Trophoblast cell (in vitro differentiated cells and primary cell): ENCODE data around the gene IGSF9.

Experiments
- DNase-seq, 2 donors: peaks; one replicate each; pipeline ENCODE4 v3.0.0-alpha.2; 2016
- H2AFZ ChIP-seq: 2 replicates; pipeline ENCODE4 v1.6.1; 2013; ENCODE audit warnings: low read length, moderate library complexity, mild to moderate bottlenecking; ENCODE audit not compliant: insufficient read depth, poor library complexity
- H2AK5ac ChIP-seq: 2 replicates; pipeline ENCODE4 v1.6.1; 2013; ENCODE audit warnings: mild to moderate bottlenecking, low read length
- H2BK120ac ChIP-seq: 2 replicates; pipeline ENCODE4 v1.6.1; 2013; ENCODE audit warnings: low read length, mild to moderate bottlenecking, moderate library complexity; ENCODE audit not compliant: insufficient read depth, poor library complexity
- H2BK12ac ChIP-seq: 2 replicates; pipeline ENCODE4 v1.6.1; 2013; ENCODE audit warnings: mild to moderate bottlenecking, low read length, moderate library complexity
- H2BK5ac ChIP-seq: 2 replicates; pipeline ENCODE4 v1.6.1; 2013; ENCODE audit warnings: low read length, low read depth, moderate library complexity, mild to moderate bottlenecking; ENCODE audit not compliant: poor library complexity
- H3K14ac ChIP-seq: 2 replicates; pipeline ENCODE4 v1.6.1; 2013; ENCODE audit warnings: mild to moderate bottlenecking, low read length
- H3K18ac ChIP-seq: 2 replicates; pipeline ENCODE4 v1.6.1; 2013; ENCODE audit warnings: mild to moderate bottlenecking, low read length
- H3K23ac ChIP-seq: 2 replicates; pipeline ENCODE4 v1.6.1; 2013; ENCODE audit warnings: low read length
- H3K27ac ChIP-seq: 2 replicates; pipeline ENCODE4 v1.5.1; 2013; ENCODE audit warnings: low read depth, mild to moderate bottlenecking, inconsistent platforms, low read length, moderate library complexity
- H3K27me3 ChIP-seq: 2 replicates; pipeline ENCODE4 v1.6.1; 2013; ENCODE audit warnings: inconsistent platforms, mild to moderate bottlenecking, low read length, moderate library complexity; ENCODE audit not compliant: insufficient read depth
- H3K36me3 ChIP-seq, 2 experiments: 1 replicate in 1 of 2; 2 replicates in 1 of 2; pipeline ENCODE4 v1.6.1; 2013; ENCODE audit warnings: low read length in 2 of 2, mild to moderate bottlenecking in 2 of 2, moderate library complexity in 1 of 2; ENCODE audit not compliant: insufficient read depth in 2 of 2, control insufficient read depth in 1 of 2
- H3K4ac ChIP-seq: 2 replicates; pipeline ENCODE4 v1.6.1; 2013; ENCODE audit warnings: low read depth, mild to moderate bottlenecking, low read length, moderate library complexity
- H3K4me1 ChIP-seq, 2 experiments: 1 replicate in 1 of 2; 2 replicates in 1 of 2; pipeline ENCODE4 v1.6.1; 2013; ENCODE audit warnings: low read length in 2 of 2, mild to moderate bottlenecking in 2 of 2, moderate library complexity in 1 of 2; ENCODE audit not compliant: insufficient read depth in 2 of 2, control insufficient read depth in 1 of 2
- H3K4me2 ChIP-seq: 2 replicates; pipeline ENCODE4 v1.6.1; 2013; ENCODE audit warnings: inconsistent platforms, mild to moderate bottlenecking, low read length, moderate library complexity
- H3K4me3 ChIP-seq: 2 replicates; pipeline ENCODE4 v1.5.1; 2013; ENCODE audit warnings: mild to moderate bottlenecking, low read depth, low read length, inconsistent platforms
- H3K79me1 ChIP-seq: one replicate; pipeline ENCODE4 v1.6.1; 2013; ENCODE audit warnings: low read length
- H3K79me2 ChIP-seq: 2 replicates; pipeline ENCODE4 v1.6.1; 2013; ENCODE audit warnings: low read length, mild to moderate bottlenecking; ENCODE audit not compliant: control insufficient read depth, insufficient read depth, poor library complexity
- H3K9ac ChIP-seq: 2 replicates; pipeline ENCODE4 v1.6.1; 2013; ENCODE audit warnings: mild to moderate bottlenecking, low read length
- H3K9me3 ChIP-seq: 2 replicates; pipeline ENCODE4 v1.6.1; 2013; ENCODE audit warnings: low read depth, mild to moderate bottlenecking, control low read depth, inconsistent platforms, low read length; ENCODE audit not compliant: insufficient read depth
- H4K12ac ChIP-seq: 2 replicates; pipeline ENCODE4 v1.6.1; 2013; ENCODE audit warnings: low read depth, mild to moderate bottlenecking, low read length, moderate library complexity
- H4K8ac ChIP-seq: 2 replicates; pipeline ENCODE4 v1.6.1; 2013; ENCODE audit warnings: low read depth, mild to moderate bottlenecking, low read length, moderate library complexity
- H4K91ac ChIP-seq: one replicate; pipeline ENCODE4 v1.6.1; 2013; ENCODE audit warnings: low read depth, mild to moderate bottlenecking, low read length, moderate library complexity
- WGBS: extraction: QIAGEN DNeasy Blood & Tissue Kit; methylation state at CpG from one replicate; pipeline ENCODE4 v1.1.7; 2013; ENCODE audit warnings: missing lambda C conversion rate; ENCODE audit not compliant: insufficient read length, insufficient coverage; ENCODE audit errors: extremely low coverage; 5-methylcytosine and 5-hydroxymethylcytosine counted together

Gene IGSF9

DNA sequence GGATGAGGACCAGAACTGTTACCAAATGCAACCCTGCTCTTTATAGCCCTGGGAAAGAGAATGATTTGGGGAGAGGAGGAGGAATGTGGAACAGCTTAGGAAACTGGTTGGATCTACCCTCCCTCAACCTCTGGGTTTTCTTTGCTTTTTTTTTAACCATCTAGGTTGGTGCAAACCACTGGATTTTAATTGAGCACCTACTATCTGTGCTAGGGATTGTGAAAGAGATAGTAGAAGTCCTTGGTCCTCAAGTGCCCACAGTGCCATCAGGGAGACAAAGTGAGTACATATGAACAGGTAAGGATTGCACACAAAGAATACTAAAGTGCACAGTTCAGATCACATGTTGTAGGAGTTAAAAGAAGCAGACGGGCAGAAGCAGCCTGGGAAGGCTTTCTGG is 24.8 kb downstream of the IGSF9 start:
- H2BK12ac ChIP-seq = no peak overlapping the region
- H3K4me1 ChIP-seq = peaks cover 40 to 43% of the 10 kb centered on the region in 2 experiments
- H3K14ac ChIP-seq = no peak overlapping the region
- peaks cover 38% of the 10 kb centered on the region for H3K79me2 ChIP-seq
- no peak overlapping the region for H3K18ac ChIP-seq
- H2AFZ ChIP-seq = no peak overlapping the region
- H4K8ac ChIP-seq = no peak overlapping the region
- no peaks in the 10 kb centered on the region for H3K27me3 ChIP-seq
- no peak overlapping the region for H3K4ac ChIP-seq
- H3K4me2 ChIP-seq = no peak overlapping the region
- H3K79me1 ChIP-seq = peaks cover 36% of the 10 kb centered on the region
- no peak overlapping the region for H4K12ac ChIP-seq
- no peak overlapping the region for H3K23ac ChIP-seq
- H3K36me3 ChIP-seq = peaks cover 41 to 43% of the 10 kb centered on the region in 2 experiments
- H3K9me3 ChIP-seq = peaks cover 2% of the 10 kb centered on the region
- no CpG with 5 or more reads among the region's 1 CpG for WGBS
- H3K9ac ChIP-seq = no peak overlapping the region
- no peak overlapping the region for H3K4me3 ChIP-seq
- no peak overlapping the region for H2AK5ac ChIP-seq
- no peak overlapping the region for H3K27ac ChIP-seq
- no peak overlapping the region for H4K91ac ChIP-seq
- DNase-seq = no peak
- no peak overlapping the region for H2BK120ac ChIP-seq
- no peak overlapping the region for H2BK5ac ChIP-seq

DNA sequence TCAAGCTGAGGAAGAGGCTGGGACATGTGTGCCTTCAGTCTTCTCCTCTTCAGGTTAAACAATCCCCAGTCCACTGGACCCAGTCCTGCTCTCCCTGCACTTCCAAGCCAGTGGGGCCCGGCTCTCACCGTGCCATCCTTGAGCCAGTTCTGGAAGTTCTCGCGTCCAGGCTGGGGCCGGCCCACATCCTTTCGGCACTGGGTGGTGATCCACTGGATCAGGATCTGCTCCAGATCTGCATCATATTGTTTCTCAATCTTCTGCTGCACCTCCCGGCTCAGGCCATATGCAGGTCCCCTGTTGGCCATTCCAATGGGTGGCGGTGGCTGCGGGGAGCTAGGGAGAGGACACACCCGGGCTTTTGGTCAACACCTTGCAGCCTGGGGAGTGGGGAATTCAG is 25.2 kb downstream of the IGSF9 start:
- Histone ChIP-seq H3K18ac (no peak overlapping the region), H3K79me2 (peaks cover 37% of the 10 kb centered on the region), H3K4me2 (no peak overlapping the region), H3K4me3 (no peak overlapping the region), H3K9me3 (peaks cover 2% of the 10 kb centered on the region), H3K27me3 (no peaks in the 10 kb centered on the region), H2AFZ (no peak overlapping the region), H3K4ac (no peak overlapping the region), H3K79me1 (peaks cover 38% of the 10 kb centered on the region), H3K14ac (no peak overlapping the region), H4K12ac (no peak overlapping the region), H3K36me3 (peaks cover 41 to 43% of the 10 kb centered on the region in 2 experiments), H3K23ac (no peak overlapping the region), H2BK12ac (no peak overlapping the region), H3K4me1 (peaks cover 44 to 47% of the 10 kb centered on the region in 2 experiments), H3K9ac (no peak overlapping the region), H4K91ac (no peak overlapping the region), H2AK5ac (no peak overlapping the region), H2BK120ac (no peak overlapping the region), H2BK5ac (no peak overlapping the region), H3K27ac (no peak overlapping the region), H4K8ac (no peak overlapping the region)
- WGBS = no CpG with 5 or more reads among the region's 10 CpGs
- no peak for DNase-seq

DNA sequence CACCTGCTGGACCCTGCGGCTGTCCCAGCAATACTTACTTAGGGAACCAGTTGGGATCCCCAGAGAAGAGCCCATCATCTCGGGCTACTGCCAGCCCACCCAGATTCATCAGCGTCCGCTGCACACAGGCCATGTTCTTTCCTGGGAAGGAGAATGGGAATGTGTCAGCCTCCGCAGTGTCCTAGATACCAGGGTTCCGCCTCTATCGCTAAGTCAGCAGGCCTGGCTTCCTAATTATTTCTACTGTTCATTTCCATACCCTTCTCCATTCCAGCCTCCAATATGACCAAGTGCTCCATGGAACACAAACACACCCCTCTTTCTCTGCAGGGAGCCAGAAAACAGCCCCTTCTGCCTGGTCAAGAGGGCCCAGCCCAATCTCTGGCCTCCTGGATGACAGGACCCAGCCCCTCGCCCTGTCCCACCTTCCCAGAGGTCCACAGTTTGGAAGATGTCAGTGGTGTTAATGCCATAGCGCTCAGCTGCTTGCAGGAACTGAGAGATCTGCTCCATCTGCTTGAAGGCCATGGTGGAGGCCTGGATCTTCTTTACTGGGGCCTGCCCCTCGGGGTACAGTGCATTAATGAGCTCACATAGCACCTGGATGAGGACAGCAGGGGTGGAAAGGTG is 26.1 kb downstream of the IGSF9 start:
- Histone ChIP-seq H3K36me3 (peaks cover 42 to 43% of the 10 kb centered on the region in 2 experiments), H3K23ac (no peak overlapping the region), H3K14ac (no peak overlapping the region), H4K91ac (no peak overlapping the region), H3K4me1 (peaks cover 48 to 51% of the 10 kb centered on the region in 2 experiments), H2AFZ (no peak overlapping the region), H3K79me1 (peaks cover 31% of the 10 kb centered on the region), H2BK5ac (no peak overlapping the region), H3K4me2 (no peak overlapping the region), H2BK120ac (no peak overlapping the region), H3K9me3 (peaks cover 2% of the 10 kb centered on the region), H4K8ac (no peak overlapping the region), H4K12ac (no peak overlapping the region), H3K27me3 (no peaks in the 10 kb centered on the region), H3K4me3 (no peak overlapping the region), H3K79me2 (peaks cover 30% of the 10 kb centered on the region), H2BK12ac (no peak overlapping the region), H3K4ac (no peak overlapping the region), H2AK5ac (no peak overlapping the region), H3K9ac (no peak overlapping the region), H3K27ac (no peak overlapping the region), H3K18ac (no peak overlapping the region)
- no peak for DNase-seq
- WGBS = no CpG with 5 or more reads among the region's 10 CpGs

DNA sequence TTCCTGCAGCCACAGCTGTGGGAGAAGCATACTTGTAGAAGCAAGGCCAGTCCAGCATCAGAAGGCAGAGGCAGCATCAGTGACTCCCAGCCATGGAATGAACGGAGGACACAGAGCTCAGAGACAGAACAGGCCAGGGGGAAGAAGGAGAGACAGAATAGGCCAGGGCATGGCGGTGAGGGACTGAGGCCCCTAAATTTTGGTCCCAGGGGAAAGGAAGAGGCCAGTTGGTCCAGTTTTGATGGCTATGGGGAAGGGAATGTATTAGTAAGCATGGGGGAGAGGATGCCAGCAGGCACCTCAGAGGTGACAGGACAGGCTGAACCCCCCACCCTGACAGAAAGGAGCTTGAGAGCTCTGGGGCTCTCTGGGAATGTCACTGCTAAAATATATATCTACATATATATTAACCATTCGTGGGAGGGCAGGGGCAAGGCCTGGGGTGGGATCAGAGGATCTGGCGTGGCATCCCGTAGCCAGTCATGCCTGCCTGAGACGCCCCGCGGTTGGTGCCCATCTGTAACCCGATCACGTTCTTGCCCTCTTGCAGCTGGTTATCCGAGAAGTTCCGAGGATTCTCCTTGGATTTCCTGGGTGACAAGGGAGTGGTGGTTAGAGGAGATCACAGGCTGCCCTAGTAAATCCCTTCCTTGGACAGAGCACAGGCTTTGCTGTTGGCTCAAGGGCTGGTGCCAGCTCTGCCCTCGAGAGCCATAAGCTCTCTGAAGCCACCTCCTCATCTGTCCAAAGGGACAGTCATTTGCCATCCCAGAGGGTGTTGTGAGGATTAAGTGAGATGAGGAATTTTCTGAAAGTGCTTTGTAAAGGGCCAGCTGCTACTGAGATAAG is 26.8 kb downstream of the IGSF9 start:
- no peak overlapping the region for H2BK5ac ChIP-seq
- H4K91ac ChIP-seq = no peak overlapping the region
- no peak overlapping the region for H3K18ac ChIP-seq
- H3K36me3 ChIP-seq = peaks cover 42 to 43% of the 10 kb centered on the region in 2 experiments
- H3K4me2 ChIP-seq = no peak overlapping the region
- no peak overlapping the region for H2BK12ac ChIP-seq
- H3K4ac ChIP-seq = no peak overlapping the region
- H4K12ac ChIP-seq = no peak overlapping the region
- H3K23ac ChIP-seq = no peak overlapping the region
- peaks cover 2% of the 10 kb centered on the region for H3K9me3 ChIP-seq
- H3K9ac ChIP-seq = no peak overlapping the region
- no CpG with 5 or more reads among the region's 13 CpGs for WGBS
- no peaks in the 10 kb centered on the region for H3K27me3 ChIP-seq
- no peak overlapping the region for H4K8ac ChIP-seq
- H3K14ac ChIP-seq = no peak overlapping the region
- H2AFZ ChIP-seq = no peak overlapping the region
- H3K27ac ChIP-seq = no peak overlapping the region
- peaks cover 25% of the 10 kb centered on the region for H3K79me1 ChIP-seq
- peaks cover 24% of the 10 kb centered on the region for H3K79me2 ChIP-seq
- no peak for DNase-seq
- no peak overlapping the region for H2AK5ac ChIP-seq
- no peak overlapping the region for H3K4me3 ChIP-seq
- H2BK120ac ChIP-seq = no peak overlapping the region
- peaks cover 48 to 55% of the 10 kb centered on the region in 2 experiments for H3K4me1 ChIP-seq
